AG04450 (cell line): ENCODE results near the gene TAF11L2. TPM values are rescaled to one million over a fixed set of nuclear protein-coding genes. Genes with fewer than 3 reads are reported as not detected.
"Not testable (repeated sequence)": the region's sequence is repeated elsewhere in the genome, so short reads cannot be mapped to it uniquely, and the experiment has no call there.

Source experiments
- CTCF ChIA-PET: fragments of 300-600, 350-600 bp; formaldehyde crosslinking; extraction: SDS; loops from one replicate; lab custom pipeline; 2022; ENCODE audit warnings: antibody characterized with exemption, inconsistent platforms; lab: Charles Lee
- POLR2A ChIA-PET: fragments of 350-600 bp; formaldehyde crosslinking; extraction: SDS; loops from one replicate; lab custom pipeline; 2021; ENCODE audit warnings: antibody characterized with exemption, inconsistent platforms; lab: Yijun Ruan, JAX
- DNase-seq: peaks from one replicate; pipeline ENCODE4 v3.0.0-alpha.2; 2011; ENCODE audit warnings: low read depth, low spot score
- H3K27ac ChIP-seq: one replicate; pipeline ENCODE4 v1.5.1; 2012; ENCODE audit warnings: low read depth, low read length, control low read depth
- H3K27me3 ChIP-seq: one replicate; pipeline ENCODE4 v1.6.0; 2012; ENCODE audit warnings: low read length; ENCODE audit not compliant: control insufficient read depth, insufficient read depth
- H3K4me3 ChIP-seq: 2 replicates; pipeline ENCODE4 v1.5.1; 2011; ENCODE audit warnings: mild to moderate bottlenecking, low read depth, low read length, control low read depth
- H3K9me3 ChIP-seq: 2 replicates; pipeline ENCODE4 v1.5.1; 2012; ENCODE audit warnings: low read length; ENCODE audit not compliant: control insufficient read depth, insufficient read depth
- CTCF ChIP-seq: IDR thresholded peaks from 2 replicates; pipeline ENCODE4 v1.5.1; 2011; ENCODE audit warnings: low read depth, low read length, control low read depth, inconsistent platforms
- polyA plus RNA-seq: library from polyadenylated mRNA; depleted of rRNA; stranded (reverse); fragments of >200 nt; gene quantifications from 2 replicates; pipeline ENCODE4 v1.2.3, GENCODE V29; 2011

The TAF11L2 gene
- polyA plus RNA-seq, 1 experiment = not detected

- Histone ChIP-seq H3K9me3 (no peaks in the 10 kb centered on the region; the same call in 1 of the 2 replicates), H3K27me3 (no peaks in the 10 kb centered on the region), H3K4me3 (no peak overlapping the region), H3K27ac (no peak overlapping the region)
- no peak for DNase-seq
- CTCF ChIA-PET = no interaction called here
- POLR2A ChIA-PET = no interaction called here
- no peak for TF ChIP-seq CTCF
These were observed 34.4 kb upstream of the TAF11L2 start for GRCh38 chr5:17463653-17464052.

- no peaks in the 10 kb centered on the region for H3K27me3 ChIP-seq
- no peak overlapping the region for H3K4me3 ChIP-seq
- H3K27ac ChIP-seq = no peak overlapping the region
- DNase-seq = no peak
- POLR2A ChIA-PET = no interaction called here
- CTCF ChIA-PET = no interaction called here
- no peak for TF ChIP-seq CTCF
- no peaks in the 10 kb centered on the region; the same call in 1 of the 2 replicates for H3K9me3 ChIP-seq
These were observed 28.0 kb upstream of the TAF11L2 start for GRCh38 chr5:17470064-17470463.

- POLR2A ChIA-PET, H3K9me3 ChIP-seq, DNase-seq: not testable (repeated sequence)
These were observed 23.0 kb upstream of the TAF11L2 start for GRCh38 chr5:17475064-17475463.

GRCh38 chr5:17477043-17477442 is 21.0 kb upstream of the TAF11L2 start:
- ChIA-PET POLR2A (no interaction called here), CTCF (no interaction called here)

More at GRCh38 chr5:17475064-17475463, 23.0 kb upstream of the TAF11L2 start:
- H3K27me3 ChIP-seq, H3K4me3 ChIP-seq, H3K27ac ChIP-seq, CTCF ChIA-PET: not testable (repeated sequence)

GRCh38 chr5:17477573-17478265 is 20.3 kb upstream of the TAF11L2 start:
- no peak for TF ChIP-seq CTCF
- ChIA-PET CTCF (no interaction called here), POLR2A (no interaction called here)
- Histone ChIP-seq H3K27me3 (peaks cover 3% of the 10 kb centered on the region), H3K4me3 (no peak overlapping the region), H3K9me3 (no peaks in the 10 kb centered on the region), H3K27ac (no peak overlapping the region)
- no peak for DNase-seq

More at GRCh38 chr5:17477043-17477442, 21.0 kb upstream of the TAF11L2 start:
- no peak overlapping the region for H3K4me3 ChIP-seq
- TF ChIP-seq CTCF = no peak
- H3K27me3 ChIP-seq = peaks cover 3% of the 10 kb centered on the region
- no peaks in the 10 kb centered on the region for H3K9me3 ChIP-seq
- no peak for DNase-seq
- H3K27ac ChIP-seq = no peak overlapping the region
